GM18861 (cell line): ENCODE results near the gene LRRC8E.
"Not testable (repeated sequence)": the region's sequence is repeated elsewhere in the genome, so short reads cannot be mapped to it uniquely, and the experiment has no call there.

Experiments
- ATAC-seq: cut with Tn5 transposase; IDR thresholded peaks from one replicate; pipeline ENCODE4 v1.9.1; 2021; ENCODE audit not compliant: unreplicated experiment

Gene LRRC8E

DNA sequence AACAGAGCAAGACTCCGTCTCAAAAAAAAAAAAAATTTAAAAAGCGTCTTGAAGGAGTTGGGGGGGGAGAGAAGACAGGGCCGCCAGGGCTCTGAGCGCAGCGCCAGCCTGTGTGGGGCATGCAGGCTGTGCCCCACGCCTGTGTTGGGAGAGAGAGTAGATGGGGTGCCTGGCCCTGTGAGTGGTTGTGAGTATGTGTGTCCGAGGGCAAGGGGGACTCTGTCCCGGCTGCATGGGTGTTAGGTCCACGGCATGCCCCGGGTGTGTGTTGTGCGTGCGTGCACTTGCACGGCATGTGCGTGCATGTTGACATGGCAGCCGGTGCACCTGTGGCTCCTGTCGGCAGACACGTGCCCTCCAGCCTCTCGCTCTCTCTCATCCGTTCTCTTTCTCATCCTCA lies 18.8 kb downstream of the LRRC8E start:
- no peak for ATAC-seq

GRCh38 chr19:7907544-7907943 lies 19.2 kb downstream of the LRRC8E start:
- ATAC-seq, result no peak

DNA sequence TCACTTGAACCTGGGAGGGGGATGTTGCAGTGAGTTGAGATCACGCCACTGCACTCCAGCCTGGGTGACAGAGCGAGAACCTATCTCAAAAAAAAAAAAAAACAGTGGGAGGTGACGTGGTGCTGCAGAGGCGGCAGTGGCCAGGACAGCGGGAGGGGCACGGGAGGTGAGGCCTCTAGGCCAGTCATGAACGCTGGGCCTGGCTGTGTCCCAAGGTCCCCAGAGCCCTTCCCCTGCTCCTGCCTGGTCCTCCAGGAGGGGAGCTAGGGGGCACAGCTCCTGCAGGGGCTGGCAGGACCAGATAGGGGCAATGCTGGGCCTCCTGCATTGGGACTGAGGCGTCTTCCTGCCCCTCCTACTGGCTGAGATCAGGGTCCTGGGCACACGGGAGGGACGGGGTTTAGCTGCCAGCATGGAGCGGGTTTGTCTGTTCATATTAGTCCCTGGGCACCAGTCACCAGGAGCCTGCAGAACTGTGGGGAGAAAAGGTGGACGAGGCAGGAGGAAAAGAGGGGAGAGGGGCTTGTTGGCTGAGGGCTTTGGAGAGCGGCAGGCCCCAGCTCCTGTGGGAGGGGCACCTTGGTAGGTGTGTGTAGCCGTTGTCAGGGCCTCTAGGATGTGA lies 19.9 kb downstream of the LRRC8E start:
- ATAC-seq, result no peak

DNA sequence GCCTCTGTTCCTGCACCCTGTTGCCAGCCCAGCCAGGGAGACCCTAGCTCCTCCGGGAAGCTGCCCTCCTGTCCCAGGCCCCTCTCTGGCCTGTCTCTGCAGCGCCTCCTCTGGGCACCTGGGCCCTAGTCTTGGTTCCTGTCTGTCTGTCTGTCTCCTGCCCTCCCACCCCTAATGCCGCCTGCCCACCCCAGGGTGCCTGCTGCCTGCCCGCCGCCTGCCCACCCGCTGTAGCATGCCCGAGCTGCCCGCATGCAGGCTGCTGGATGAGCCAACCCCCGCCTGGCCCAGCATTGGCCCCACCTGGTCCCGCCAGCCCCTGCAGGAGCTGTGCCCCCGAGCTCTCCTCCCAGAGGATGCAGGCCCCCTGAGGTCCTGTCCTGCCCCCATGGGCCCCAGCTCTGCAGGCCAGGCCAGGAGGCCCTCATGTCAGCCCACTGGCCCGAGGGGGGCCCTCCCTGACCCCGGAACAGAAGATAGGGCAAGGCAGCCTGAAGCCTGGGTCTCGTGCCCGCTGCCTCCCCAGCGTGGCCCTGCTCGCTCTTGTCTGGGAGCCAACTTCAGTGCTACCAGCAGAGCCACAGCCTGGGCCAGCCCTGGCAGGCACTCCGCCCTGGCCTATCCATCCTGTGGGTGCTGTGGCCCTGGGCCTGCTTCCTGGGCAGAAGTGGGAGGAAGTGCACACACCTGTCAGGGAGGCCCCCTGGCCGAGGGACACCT lies 20.6 kb downstream of the LRRC8E start:
- no peak for ATAC-seq

GRCh38 chr19:7909471-7910067 lies 21.3 kb downstream of the LRRC8E start:
- ATAC-seq, result no peak

GRCh38 chr19:7910321-7911161 lies 22.2 kb downstream of the LRRC8E start:
- ATAC-seq, result no peak

- ATAC-seq, result no peak
These were observed 23.3 kb downstream of the LRRC8E start for GRCh38 chr19:7911508-7912143.

DNA sequence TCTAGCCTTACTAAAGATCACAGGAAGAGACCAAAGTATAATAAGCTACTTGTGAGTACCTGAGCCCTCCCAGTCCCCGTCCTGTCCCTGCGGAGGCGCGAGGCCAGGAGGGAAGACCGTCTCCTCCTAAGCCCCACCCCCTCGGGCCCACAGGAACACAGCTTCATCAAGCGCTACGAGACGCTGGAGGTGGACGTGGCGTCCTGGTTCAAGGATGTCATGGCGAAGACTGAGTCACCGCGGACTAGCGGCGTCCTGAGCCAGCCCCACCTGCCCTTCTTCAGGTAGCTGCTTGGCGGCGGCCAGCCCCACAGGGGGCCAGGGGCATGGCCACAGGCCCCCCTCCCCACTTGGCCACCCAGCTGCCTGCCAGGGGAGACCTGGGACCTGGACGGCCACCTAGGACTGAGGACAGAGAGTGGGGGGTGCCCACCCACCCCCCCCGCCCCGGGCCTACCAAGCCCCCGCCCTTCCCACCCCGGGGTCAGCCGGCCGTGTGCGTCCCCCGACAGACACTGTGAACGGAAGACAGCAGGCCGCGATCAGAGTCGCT lies 23.9 kb downstream of the LRRC8E start:
- no peak for ATAC-seq

- ATAC-seq, result no peak
These were observed 24.6 kb downstream of the LRRC8E start for GRCh38 chr19:7912697-7913564.

DNA sequence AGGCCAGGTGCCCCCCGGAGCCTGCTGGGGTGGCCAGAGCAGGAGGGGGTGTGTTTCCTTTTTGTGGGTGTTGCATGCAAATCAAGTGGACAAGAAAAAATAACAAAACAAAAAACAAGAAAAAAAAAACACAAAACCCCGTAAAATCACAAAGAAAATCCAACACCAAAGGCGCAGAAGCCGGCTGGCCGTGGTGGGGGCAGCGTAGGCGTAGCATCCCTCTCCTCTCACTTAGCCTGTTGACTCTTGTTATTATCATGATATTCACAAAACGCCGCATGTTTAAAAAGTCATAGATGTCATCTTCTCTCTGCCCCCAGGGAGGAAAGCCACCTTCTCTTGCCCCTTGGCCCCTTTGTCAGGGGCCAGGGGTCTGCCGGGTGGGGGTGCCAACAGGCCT lies 25.3 kb downstream of the LRRC8E start:
- no peak for ATAC-seq

GRCh38 chr19:7914099-7914498 lies 25.8 kb downstream of the LRRC8E start:
- ATAC-seq, result no peak

- ATAC-seq, result no peak
These were observed 26.3 kb downstream of the LRRC8E start, which contains the start of gene TGFBR3L for GRCh38 chr19:7914598-7915045. Gene TGFBR3L (plus strand): TSS chr19:7914830.

DNA sequence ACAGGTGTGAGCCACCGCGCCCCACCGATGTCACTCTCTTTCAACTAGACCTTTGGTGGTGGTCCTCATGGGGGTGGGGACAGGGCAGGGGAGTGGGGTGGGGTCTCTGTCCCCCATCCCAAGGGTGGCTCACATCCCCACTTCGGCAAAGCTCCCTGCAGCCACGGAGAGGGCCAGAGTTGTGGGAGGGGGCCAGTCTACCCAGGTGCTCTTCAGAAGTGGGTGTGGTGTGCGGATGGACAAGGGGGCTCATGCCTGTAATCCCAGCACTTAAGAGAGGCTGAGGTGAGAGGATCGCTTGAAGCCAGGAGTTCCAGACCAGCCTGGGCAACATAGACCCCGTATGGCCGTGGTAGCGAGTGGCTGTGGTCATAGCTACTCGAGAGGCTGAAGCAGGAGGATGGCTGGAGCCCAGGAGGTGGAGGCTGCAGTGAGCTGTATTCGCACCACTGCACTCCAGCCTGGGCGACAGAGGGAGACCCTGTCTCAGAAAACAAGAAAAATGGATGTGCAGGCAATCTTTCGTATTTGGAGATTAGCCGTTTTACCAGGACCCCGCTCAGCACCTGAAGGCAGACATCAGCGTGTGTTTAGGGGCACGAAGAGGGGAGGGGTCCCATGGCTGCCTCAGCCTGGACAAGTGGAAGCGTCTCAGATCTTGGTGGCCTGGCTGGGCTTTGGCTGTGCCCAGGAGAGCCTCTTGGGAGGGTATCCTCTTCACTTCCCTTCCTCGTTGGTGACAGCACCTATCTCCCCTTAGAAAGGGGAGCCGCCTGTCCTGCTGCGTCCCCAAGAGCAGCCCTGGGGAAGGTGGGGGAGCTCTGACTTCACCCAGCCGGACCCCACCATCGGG lies 27.2 kb downstream of the LRRC8E start:
- ATAC-seq, result no peak

GRCh38 chr19:7916103-7916954 lies 28.0 kb downstream of the LRRC8E start:
- ATAC-seq, result no peak

DNA sequence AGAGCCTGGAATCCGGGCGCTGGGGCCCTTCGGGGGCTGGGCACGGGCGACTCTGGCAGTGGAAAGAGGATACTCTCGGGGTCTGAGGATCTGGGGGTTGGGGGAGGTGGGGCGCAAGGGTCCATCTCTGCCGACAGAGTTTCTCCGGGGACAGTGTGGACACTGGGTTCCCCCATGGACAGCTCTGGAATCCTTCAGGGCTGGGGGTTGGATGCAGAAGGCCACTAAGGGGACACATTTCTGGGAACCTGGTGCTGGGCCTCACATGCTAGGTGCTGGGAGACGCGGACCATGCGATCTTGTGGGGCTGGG lies 28.6 kb downstream of the LRRC8E start:
- ATAC-seq, result no peak

- no peak for ATAC-seq
These were observed 29.2 kb downstream of the LRRC8E start for GRCh38 chr19:7917267-7918061.

- ATAC-seq, result not testable (repeated sequence)
These were observed 29.8 kb downstream of the LRRC8E start for GRCh38 chr19:7918062-7918614.
